Superior temporal gyrus (tissue), 1 donor: ENCODE data around the gene GLIS2.

Experiments
- DNase-seq: peaks from one replicate; pipeline ENCODE4 v3.0.0-alpha.2; 2016; ENCODE audit errors: extremely low spot score

The GLIS2 gene

DNA sequence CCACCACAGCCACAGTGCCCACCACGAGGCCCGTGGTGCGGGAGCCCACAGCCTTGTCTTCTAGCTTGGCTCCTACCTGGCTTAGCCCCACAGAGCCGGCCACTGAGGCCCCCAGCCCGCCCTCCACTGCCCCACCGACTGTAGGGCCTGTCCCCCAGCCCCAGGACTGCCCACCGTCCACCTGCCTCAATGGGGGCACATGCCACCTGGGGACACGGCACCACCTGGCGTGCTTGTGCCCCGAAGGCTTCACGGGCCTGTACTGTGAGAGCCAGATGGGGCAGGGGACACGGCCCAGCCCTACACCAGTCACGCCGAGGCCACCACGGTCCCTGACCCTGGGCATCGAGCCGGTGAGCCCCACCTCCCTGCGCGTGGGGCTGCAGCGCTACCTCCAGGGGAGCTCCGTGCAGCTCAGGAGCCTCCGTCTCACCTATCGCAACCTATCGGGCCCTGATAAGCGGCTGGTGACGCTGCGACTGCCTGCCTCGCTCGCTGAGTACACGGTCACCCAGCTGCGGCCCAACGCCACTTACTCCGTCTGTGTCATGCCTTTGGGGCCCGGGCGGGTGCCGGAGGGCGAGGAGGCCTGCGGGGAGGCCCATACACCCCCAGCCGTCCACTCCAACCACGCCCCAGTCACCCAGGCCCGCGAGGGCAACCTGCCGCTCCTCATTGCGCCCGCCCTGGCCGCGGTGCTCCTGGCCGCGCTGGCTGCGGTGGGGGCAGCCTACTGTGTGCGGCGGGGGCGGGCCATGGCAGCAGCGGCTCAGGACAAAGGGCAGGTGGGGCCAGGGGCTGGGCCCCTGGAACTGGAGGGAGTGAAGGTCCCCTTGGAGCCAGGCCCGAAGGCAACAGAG is 66.3 kb downstream of the GLIS2 start:
- DNase-seq, result no peak

DNA sequence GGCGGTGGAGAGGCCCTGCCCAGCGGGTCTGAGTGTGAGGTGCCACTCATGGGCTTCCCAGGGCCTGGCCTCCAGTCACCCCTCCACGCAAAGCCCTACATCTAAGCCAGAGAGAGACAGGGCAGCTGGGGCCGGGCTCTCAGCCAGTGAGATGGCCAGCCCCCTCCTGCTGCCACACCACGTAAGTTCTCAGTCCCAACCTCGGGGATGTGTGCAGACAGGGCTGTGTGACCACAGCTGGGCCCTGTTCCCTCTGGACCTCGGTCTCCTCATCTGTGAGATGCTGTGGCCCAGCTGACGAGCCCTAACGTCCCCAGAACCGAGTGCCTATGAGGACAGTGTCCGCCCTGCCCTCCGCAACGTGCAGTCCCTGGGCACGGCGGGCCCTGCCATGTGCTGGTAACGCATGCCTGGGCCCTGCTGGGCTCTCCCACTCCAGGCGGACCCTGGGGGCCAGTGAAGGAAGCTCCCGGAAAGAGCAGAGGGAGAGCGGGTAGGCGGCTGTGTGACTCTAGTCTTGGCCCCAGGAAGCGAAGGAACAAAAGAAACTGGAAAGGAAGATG is 67.0 kb downstream of the GLIS2 start:
- no peak for DNase-seq

- DNase-seq, result no peak
Observed at GRCh38 chr16:4383591-4384444, 68.0 kb downstream of the GLIS2 start.

DNA sequence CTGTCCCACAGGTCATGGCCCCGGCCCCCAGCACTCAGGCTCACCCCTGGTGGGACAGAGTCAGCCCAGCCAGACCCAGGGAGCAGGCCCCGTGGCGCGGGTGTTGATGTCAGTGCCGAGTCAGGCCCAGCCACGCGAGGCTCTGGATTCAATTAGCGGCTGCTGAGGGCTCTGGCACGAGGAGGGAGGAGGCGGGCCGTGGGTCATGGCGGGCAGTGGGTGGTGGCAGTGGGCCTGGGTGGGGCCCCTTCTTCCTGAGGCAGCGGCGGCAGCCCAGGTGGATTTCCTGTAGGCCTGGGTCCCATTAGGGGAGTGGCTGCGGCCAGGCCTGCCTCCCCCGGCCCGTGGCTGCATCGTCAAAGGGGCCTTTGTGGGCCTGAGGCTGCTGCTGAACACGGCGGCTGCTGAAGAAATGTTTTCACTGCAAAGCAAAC is 68.7 kb downstream of the GLIS2 start:
- no peak for DNase-seq

DNA sequence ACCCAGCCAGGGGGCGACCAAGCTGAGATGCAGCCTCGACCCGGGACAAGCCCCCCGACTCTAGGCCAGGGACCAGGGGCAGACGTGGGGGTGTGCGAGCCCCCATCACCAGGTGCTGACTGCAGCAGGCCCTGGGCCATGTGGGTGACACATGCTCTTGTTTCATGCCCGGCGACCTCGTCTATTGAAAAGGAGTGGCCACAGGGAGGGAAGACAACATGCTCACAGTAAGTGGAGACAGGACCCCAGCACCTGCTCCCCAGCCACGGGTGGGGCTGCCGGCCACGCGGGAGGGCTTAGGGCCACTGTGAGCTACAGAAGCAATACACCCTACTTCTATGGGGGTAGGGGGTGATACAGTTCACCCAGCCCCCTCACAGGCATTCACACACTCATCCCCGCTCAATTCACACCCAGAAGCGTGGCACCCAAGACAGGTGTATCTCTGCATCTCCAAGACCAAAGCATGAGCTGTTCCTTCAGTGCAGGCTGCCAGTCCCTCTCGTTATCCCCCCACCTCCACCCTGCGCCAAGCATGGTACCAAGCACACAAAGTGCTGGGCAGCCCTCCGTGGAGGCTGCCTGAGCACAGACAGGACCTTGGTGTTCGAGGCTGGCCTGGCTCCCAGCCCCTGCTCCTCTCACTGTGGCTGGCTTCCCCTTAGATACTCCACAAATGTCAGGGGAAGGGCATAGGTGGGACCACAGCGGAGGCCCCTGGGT is 69.4 kb downstream of the GLIS2 start:
- no peak for DNase-seq

- DNase-seq, result no peak
Observed at GRCh38 chr16:4385789-4386450, 70.1 kb downstream of the GLIS2 start.

DNA sequence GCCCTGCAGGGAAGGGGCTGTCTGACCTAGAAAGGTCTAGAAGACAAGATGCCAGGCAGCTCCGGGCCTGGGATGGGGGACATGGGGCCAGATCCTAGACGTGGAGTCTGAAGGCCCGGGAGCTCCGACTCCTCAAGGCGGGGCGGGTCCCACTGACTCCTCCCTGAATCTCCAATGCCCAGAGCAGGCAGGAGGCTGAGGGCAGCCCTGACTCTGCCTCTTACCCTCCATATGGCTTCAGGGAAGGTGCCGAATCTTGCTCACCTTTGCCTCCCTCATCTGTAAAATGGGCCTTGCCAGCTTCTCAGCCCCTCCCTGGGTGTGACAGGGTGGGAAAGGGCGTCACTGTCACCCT is 70.6 kb downstream of the GLIS2 start:
- DNase-seq, result no peak

DNA sequence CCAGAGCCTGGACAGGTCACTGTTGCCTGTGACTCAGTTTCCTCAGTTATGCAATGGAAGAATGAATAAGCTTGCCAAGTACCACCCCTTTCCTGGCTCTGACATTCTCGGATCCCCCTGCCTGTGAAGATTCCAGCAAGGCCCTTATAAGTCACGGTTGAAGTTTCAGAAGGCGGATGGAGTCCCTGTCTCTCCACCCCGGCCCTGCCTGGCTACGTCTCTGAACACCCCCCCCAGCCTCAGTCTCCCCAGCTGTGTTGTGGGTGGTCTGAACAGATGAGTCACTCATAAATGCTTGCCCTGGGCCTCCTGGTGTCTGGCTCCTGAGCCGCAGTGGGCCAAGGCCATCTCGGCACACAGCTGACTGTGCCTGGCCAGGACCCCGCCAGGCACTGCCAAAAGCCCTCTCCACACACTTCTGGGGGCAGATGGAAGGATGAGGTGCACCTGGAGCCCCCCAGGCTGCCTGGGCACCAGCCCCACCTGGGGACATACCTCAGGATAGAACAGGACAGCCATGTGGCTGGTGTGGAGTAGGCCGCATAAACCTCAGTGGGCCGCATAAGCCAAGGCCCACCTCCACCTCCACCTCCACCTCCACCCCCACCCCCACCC is 71.2 kb downstream of the GLIS2 start:
- no peak for DNase-seq

GRCh38 chr16:4387781-4388180 is 71.9 kb downstream of the GLIS2 start:
- no peak for DNase-seq

DNA sequence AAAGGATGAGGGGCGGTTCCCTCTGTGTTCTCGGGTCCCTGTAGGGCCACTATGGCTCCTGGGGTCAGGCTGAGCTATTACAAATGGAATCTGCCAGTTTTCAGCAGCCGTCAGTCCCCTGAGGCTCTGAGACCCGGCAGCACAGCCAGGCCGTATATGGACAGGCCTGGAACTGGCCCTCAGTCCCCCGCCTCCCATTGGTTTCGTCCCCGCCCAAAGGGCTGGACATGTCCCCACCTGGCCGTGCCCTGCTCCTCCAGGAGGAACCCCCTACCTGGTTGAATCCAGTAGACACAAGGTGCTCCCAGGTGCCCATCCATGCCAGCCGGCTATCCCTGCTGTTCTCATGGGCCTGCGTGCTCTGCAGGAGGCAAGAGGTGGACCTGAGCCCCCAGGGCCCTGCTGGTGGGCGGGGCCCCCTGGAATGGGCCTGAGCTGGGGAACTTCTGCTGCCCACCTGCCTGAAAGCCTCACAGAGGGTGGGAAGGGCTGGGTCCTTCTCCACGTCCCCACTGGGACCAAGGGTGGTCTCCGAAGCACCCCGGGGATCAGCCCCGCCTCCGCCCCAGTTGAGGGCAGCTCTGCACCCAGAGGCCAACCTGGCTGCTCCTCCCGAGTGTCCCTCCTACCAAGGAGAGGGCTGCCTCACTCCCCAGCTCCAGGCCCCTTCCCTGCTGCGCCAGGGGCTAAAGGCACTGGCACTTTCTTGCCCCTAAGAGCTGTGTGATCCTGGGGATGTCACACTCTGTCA is 72.6 kb downstream of the GLIS2 start:
- no peak for DNase-seq
